Non-pigmented ciliary epithelial cell (primary cell): Measurements from ENCODE around the gene ADCY4.

ENCODE experiments used
- DNase-seq: peaks from one replicate; pipeline ENCODE4 v3.0.0-alpha.2; 2010; ENCODE audit warnings: low read depth

The ADCY4 gene

DNA sequence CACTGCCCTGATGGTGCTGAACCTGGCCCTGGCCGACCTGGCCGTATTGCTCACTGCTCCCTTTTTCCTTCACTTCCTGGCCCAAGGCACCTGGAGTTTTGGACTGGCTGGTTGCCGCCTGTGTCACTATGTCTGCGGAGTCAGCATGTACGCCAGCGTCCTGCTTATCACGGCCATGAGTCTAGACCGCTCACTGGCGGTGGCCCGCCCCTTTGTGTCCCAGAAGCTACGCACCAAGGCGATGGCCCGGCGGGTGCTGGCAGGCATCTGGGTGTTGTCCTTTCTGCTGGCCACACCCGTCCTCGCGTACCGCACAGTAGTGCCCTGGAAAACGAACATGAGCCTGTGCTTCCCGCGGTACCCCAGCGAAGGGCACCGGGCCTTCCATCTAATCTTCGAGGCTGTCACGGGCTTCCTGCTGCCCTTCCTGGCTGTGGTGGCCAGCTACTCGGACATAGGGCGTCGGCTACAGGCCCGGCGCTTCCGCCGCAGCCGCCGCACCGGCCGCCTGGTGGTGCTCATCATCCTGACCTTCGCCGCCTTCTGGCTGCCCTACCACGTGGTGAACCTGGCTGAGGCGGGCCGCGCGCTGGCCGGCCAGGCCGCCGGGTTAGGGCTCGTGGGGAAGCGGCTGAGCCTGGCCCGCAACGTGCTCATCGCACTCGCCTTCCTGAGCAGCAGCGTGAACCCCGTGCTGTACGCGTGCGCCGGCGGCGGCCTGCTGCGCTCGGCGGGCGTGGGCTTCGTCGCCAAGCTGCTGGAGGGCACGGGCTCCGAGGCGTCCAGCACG, 18.9 kb downstream of the ADCY4 start:
- DNase-seq = no peak

- DNase-seq = no peak
Measured at GRCh38 chr14:24315243-24315806, 19.5 kb downstream of the ADCY4 start.

- no peak for DNase-seq
Measured at GRCh38 chr14:24314377-24315193, 20.3 kb downstream of the ADCY4 start.

GRCh38 chr14:24313913-24314312, 21.0 kb downstream of the ADCY4 start:
- no peak for DNase-seq

DNA sequence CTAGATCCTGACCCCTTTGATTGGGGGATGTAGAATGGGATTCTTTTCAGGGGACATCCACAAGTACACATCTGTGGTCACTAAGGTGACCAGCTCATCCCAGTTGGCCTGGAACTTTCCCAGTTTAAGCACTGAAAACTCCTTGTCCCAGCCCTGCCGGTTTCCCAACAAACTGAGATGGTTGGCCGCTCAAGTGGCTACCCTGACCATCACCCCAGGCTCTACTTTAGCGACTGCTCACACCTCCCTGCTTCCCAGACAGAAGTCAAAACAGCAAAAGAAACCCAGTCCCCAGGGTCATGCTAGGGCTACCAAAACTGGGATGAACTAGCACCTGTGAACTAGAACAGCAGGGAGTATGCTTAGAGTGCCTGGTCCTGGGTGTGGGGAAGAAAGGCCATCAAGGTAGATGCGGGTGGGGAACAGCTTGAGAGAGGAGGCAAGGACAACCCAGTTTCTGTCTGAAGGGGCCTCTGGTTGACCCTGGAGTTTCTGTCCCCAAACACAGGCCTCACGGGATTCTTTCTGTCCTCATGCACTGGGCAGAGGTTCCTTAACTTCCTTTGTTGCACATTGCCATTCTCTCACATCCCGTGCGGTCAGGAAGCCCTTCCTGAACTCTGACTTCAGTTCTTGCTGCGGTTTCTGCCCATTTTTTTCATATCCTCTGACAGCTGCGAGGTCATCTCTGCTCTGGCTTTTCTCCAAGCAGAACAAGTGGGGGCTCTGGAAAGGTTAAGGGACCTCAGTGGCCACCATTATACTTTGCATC, 21.9 kb downstream of the ADCY4 start:
- DNase-seq = no peak

DNA sequence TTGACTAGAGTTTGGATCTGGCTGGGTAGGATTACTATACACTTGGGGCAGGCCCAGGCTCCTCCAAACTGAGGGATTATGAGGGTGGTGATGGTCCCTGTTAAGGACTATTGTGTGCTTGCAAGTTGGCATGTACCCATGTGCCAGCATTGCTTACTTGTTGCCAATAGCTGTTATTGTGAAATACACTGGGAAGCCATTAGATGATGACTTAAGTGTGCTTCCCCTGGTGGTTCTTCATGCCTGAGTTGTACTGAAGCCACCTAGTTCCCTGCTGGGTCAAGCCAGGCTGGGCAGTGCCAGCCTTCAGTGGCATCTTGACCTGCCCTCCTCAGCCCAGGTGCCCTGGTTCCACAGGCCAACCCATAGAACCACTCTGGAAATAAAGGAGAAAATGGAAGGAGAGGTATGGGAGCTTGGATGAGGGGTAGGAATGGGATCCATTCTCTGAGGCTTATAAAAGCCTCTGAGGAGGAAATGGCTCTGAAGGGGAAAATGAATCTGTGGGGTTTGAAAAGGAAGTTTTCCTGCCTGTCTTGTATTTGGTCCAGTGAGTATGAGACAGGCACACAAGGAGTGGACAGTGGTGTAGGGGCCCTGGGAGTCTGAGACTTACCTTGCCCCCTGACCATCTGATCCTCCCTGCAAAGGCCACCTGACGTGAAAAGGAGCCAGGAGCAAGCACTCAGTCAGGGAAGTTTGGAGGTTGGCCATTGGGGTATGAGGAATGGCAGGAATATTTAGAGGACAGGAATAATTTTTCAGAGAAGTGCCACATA, 22.8 kb downstream of the ADCY4 start:
- no peak for DNase-seq

DNA sequence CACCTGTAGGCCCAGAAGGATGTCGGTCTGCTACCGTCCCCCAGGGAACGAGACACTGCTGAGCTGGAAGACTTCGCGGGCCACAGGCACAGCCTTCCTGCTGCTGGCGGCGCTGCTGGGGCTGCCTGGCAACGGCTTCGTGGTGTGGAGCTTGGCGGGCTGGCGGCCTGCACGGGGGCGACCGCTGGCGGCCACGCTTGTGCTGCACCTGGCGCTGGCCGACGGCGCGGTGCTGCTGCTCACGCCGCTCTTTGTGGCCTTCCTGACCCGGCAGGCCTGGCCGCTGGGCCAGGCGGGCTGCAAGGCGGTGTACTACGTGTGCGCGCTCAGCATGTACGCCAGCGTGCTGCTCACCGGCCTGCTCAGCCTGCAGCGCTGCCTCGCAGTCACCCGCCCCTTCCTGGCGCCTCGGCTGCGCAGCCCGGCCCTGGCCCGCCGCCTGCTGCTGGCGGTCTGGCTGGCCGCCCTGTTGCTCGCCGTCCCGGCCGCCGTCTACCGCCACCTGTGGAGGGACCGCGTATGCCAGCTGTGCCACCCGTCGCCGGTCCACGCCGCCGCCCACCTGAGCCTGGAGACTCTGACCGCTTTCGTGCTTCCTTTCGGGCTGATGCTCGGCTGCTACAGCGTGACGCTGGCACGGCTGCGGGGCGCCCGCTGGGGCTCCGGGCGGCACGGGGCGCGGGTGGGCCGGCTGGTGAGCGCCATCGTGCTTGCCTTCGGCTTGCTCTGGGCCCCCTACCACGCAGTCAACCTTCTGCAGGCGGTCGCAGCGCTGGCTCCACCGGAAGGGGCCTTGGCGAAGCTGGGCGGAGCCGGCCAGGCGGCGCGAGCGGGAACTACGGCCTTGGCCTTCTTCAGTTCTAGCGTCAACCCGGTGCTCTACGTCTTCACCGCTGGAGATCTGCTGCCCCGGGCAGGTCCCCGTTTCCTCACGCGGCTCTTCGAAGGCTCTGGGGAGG, 23.9 kb downstream of the ADCY4 start, which contains the start of gene LTB4R:
Gene LTB4R, plus strand, starts transcription at position 857 of the 959 bp plus-strand sequence. CDS start 4,150 bp downstream, outside the sequence.
- peak; percentile 18 for DNase-seq

GRCh38 chr14:24310265-24310645, 24.6 kb downstream of the ADCY4 start:
- DNase-seq = no peak

- no peak for DNase-seq
Measured at GRCh38 chr14:24309538-24310264, 25.2 kb downstream of the ADCY4 start, which contains the start of gene LTB4R2. LTB4R2 (plus strand) TSS chr14:24310140; CDS start chr14:24310665, 525 bp downstream.

DNA sequence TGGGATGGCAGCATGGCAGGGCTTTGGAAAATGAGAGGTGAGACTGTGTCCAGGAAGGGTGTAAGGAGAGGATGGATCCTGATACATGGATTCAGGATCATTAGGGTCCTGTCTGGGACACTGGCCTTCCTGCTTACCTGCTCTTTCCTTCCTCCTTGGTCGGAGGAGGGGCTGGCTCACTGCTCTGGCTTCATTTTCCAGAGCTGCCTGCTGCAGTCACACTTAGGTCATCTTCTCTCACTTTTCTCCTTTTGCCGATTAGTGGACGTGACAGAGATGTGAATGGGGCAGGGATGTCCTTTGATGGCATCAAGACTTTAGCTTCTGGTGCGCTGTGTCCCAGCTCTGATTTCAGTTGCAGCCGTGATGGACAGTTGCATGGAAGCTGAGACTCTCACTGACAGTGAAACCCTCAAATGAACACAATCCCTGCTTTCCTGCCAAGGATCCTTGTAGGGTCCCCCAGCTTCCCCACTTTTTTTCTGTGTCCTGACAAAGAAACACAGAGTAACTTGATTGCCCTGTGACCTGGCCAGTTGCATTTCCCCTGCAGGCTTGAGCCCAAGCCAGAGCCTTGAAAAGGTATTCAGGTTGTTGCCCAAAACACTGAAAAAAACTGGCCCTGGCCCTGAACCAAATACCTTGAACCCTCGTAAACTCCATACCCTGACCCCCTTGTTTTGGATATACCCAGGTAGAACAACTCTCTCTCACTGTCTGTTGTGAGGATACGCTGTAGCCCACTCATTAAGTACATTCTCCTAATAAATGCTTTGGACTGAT, 26.3 kb downstream of the ADCY4 start:
- DNase-seq = no peak

DNA sequence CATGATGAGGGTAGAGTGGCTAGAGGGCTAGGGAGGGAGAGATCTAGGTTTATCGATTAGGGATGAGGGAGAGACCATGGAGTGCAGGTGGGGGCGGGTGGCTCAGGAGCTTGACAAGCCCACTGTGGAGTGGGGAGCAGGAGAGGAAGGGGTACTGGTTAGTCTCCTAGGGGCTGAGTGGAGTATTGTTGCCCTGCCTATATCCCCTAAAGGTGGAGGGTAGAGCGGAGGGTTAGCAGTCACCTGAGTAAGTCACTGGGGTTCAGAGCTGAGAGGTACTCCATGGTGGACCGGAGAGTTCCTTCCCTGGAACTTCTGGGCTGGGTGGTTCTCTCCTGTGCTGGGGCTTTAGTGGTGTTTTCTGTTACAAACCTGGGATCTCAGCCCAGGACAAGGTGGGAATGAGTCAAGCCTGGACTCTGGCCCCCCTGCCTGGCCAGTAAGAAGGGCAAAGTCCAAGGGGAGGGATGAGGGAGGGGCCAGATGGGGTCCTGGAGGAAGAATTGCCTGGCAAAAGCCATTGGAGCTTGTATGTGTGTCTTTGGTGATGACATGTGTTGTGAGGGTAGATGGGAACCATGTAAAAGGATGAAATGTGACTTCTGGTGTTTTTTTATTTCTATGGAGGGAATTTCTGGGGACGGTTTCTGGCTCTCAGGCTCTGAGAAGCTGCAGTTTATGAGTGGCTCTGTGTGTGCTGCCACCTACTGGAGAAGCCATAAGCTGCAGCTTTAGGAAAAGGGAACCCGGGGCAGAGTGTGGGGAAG, 27.1 kb downstream of the ADCY4 start, which contains the start of gene CIDEB:
Gene CIDEB, minus strand, starts transcription at position 403 of the 767 bp plus-strand sequence. Its CDS starts 119 bp downstream, at position 284.
- DNase-seq = no peak

DNA sequence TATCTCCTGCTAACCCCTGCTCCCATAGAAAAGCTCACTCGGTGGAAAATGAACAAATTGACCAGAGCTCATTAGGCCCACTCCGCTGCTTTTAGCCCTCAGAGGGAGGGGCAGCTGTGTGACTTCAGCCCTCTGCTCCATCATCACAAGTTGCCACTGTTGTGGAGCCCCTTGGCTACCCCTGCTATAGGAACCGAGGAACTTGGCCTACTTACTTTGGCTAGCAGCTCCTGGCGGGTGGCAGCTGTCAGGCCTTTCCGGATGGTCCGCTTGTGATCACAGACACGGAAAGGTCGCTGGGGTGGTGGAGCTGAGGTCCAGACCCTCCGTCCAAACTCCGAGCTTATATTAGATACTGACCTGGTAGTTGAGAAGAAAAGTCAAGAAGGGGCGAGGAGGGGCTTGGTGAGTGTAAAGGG, 27.7 kb downstream of the ADCY4 start:
- no peak for DNase-seq

DNA sequence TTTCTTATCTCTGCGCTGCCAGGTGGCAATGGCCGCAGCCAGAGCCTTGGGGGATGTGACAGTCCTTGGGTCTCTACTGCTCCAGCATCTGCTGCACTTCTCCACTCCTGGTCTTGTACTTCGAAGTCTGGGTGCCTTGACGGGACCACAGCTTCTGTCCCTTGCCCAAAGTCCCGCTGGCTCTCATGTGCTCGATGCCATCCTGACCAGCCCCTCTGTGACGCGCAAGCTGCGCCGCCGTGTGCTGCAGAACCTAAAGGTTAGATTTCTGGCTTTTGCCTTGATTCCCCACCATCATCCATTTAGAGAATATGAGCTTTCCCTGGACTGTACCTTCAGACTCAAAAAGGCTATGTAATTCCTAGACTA, 30.9 kb downstream of the ADCY4 start:
- DNase-seq = no peak

DNA sequence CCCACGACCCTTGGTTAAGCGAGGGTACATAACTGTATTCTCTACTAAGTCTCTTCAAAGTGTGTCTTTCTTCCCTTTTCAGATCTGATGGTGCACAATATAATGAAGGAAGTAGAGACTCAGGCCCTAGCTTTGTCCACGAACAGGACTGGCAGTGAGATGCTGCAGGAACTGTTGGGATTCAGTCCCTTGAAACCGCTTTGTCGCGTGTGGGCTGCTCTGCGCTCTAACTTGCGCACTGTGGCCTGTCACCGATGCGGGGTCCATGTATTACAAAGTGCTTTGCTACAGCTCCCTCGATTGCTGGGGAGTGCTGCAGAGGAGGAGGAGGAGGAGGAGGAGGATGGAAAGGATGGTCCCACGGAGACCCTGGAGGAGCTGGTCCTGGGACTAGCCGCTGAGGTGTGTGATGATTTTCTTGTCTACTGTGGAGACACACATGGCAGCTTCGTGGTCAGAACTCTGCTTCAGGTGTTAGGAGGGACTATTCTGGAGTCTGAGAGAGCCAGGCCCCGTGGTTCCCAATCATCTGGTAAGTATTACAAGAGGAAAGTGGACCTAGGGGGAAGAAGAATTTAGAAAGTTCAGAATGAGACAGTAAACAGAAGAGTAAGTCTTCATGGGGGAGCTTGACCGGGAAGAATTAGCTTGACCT, 34.4 kb downstream of the ADCY4 start:
- DNase-seq = no peak

DNA sequence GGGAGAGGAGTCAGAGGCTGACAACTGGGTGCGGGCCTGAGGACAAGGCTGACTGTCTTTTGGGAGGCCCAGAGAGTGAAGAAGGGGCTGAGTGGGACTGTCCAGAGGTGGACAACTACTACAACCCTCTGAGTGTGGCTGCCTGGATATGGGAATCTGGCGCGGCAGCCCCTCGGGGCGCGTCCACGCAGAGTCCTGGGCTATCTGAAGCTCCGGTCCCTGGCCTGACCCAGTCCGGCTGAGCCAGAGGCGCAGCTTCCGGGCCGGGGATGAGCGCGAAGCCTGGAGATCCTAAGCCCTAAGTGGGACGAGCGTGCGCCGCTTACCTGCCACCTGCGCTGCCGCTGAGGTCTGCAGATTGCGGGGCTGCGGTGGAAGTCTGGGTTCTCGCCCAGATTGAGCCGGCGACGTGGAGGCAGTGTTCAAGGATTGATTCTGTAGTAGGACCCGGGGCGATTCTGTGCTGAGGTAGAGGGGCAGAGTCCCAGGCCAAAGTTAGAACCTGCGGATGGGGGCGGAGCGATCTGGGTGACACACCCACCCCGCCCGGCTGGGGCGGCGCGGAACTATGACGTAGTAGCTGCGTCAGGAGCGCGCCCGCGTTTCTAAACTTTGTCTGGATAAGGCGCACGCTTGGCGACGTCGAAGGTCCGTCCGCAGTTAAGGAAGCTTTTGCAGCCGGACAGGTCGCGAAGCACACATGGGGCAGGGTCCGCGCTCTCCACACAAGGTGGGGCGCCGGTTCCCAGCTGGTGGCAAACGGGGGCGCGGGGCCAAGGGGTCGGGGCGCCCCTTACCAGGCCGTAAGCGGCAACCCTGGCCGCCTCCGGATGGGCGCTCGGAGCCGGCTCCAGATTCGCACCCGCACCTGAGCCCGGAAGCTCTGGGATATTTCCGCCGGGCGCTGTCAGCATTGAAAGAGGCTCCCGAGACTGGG, 35.3 kb downstream of the ADCY4 start, which contains the start of the genes DHRS1 and NOP9:
Gene DHRS1, minus strand, starts transcription at position 526 of the 937 bp plus-strand sequence. CDS start 674 bp downstream, outside the sequence.
Gene NOP9, plus strand, starts transcription at position 596 of the 937 bp plus-strand sequence. Its CDS starts 105 bp downstream, at position 701.
- DNase-seq = peak; percentile 48

GRCh38 chr14:24298892-24299254, 36.0 kb downstream of the ADCY4 start:
- peak; percentile 50 for DNase-seq
